DMS 273 (cell line): ENCODE results near the gene ACBD4.
A peak's percentile ranks its signal among the peaks of the same experiment; 100 is the strongest.

Source experiments
- DNase-seq: peaks from one replicate; lab custom pipeline; 2025; ENCODE audit not compliant: unreplicated experiment; lab: John Stamatoyannopoulos, UW

ACBD4 gene

DNA sequence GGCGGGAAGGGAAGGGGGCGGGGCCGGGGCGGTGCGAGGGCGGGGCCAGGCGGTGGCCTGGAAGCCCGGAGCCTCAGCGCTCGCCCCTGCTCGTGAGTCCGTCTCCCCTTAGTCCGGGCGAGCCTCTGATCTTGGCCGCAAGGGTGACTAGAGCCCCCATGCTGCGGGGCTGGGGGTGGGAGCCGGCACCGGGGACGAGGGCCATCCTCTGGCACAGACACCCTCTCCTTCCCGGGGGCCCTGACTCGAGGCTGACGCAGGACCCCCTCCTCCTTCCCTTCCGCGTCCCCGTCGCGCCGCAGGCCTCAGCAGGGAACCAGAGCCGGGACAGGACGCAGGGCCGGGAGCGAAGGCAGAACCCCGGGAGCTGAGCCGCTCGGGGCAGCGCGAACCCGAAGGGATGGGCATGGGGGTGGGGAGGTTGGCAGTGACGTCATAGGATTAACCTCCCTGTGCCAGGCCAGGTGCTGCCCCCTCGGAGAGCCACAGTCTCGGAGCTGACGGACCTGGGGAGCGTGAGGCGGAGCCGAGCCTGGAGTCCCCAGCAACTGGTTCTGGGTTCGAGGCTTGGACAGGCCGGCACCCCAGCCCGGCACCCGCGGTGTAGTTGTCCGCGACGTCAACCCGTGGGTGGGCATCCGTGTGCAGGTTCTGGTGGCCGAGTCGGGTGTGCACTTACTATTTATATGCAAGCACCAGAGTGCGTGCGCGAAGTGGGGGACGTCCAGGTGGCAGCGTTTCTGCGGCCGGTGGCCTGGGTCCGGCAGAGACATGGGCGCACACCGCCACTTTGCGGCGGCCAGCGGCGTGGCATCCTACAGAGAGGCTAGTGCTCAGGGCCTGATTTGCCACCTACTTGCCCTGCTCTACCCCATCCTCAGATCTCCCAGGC is 2.7 kb upstream of the ACBD4 start:
- DNase-seq: peak; percentile 88

DNA sequence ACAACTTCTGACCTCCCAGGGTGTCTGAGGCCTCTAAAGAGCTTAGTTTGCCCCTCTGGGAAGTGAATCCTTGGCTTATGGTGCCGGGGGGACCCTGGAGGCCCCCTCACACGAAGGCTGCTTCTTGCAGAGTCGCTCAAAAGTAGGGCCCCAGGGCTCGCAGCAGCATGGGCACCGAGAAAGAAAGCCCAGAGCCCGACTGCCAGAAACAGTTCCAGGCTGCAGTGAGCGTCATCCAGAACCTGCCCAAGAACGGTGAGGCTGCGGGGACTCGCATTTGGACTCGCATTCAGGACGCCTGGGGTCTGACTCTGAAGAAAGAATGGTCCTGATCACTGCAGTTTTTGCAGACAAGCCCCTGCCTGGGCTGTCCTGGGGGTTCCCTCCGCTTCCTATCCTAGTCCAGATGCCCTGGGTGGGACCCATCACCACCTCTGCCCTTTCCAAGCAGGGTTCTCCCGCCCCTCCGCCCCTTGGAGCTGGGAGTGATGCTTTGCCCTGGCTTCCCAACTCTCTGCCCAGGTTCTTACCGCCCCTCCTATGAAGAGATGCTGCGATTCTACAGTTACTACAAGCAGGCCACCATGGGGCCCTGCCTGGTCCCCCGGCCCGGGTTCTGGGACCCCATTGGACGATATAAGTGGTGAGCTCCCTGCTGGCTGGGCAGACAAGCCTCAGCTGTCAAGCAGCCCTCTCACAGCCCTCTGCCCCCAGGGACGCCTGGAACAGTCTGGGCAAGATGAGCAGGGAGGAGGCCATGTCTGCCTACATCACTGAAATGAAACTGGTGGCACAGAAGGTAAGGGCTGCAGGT is 698 bp downstream of the ACBD4 start:
- peak; percentile 56 for DNase-seq

DNA sequence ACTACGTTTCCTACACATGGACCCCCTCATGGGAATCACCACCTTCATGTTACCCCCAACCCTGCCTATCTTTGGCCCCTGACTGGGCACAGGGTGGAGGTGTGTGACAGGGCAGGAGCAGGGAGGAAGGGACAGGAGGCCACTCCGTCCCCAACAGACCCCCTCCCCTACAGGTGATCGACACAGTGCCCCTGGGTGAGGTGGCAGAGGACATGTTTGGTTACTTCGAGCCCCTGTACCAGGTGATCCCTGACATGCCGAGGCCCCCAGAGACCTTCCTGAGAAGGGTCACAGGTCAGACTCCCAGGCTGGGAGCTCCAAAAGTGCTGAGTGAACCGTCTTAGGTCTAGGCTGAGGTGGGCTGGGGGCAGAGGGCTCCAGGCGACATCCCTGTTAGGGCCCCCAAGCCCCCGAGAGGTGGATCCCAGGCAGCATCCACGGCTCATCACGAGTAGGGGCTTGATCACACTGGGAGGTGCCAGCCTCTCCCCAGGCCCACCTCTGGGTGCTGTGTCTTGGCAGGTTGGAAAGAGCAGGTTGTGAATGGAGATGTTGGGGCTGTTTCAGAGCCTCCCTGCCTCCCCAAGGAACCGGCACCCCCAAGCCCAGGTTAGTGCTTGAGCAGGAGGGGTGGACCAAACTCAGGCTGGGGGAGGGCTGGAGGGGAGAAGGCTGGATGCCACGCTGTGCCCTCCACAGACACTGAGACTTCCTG is 1.5 kb downstream of the ACBD4 start:
- DNase-seq: no peak

DNA sequence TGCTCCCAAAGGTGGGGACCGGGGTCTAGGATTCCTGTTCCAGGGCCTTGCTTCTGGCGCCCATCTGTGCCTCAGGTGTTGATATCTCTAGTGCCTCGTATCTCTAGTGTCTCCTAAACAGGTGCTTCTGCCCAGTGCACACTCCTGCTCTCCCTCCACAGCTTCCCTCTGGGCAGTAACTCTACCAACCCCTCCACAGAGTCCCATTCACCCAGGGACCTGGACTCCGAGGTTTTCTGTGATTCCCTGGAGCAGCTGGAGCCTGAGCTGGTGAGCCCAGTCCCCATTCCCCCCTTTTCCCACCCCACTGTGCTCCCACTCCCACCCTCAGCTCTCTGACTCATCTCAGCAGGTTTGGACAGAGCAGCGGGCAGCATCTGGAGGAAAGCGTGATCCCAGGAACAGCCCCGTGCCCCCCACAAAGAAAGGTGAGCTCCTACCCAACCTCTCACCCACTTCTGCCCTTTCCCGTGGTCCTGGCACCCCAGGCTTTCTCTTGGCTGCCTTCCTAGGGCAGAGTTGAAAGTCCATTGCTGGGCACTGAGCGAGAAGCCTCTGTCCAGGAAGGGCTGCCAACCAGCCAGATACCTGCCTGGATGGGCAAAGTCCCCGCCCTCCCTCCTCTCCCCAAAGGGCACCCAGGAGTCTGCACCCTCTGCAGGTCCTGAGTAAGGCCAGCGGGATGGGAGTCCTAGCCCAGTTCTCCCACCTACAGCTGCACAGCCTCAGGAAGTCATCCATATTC is 2.2 kb downstream of the ACBD4 start:
- no peak for DNase-seq

DNA sequence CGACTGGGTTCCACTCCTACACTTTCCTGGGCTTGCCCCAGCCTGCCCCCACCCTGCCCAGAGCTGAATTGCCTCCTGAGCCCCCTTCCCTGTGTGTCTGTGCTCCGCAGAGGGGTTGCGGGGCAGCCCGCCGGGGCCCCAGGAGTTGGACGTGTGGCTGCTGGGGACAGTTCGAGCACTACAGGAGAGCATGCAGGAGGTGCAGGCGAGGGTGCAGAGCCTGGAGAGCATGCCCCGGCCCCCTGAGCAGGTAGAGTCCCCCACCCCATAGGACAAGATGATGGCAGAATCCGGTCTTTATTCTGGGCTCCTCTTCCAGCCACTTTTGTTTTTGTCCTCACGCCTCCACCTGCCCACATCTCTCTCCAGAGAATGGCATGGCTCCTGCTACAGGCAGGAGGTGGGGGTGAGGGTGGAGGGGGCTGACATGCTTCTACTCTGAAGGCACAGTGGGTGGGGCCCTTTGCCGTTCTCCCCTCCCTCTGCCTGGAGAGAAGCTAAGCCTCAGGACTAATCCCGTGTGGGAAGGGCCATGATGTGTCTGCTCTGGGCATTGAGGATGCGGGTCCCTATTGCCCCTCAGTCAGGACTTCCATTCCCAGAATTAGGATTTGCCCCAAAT is 3.5 kb downstream of the ACBD4 start:
- DNase-seq: peak; percentile 43

DNA sequence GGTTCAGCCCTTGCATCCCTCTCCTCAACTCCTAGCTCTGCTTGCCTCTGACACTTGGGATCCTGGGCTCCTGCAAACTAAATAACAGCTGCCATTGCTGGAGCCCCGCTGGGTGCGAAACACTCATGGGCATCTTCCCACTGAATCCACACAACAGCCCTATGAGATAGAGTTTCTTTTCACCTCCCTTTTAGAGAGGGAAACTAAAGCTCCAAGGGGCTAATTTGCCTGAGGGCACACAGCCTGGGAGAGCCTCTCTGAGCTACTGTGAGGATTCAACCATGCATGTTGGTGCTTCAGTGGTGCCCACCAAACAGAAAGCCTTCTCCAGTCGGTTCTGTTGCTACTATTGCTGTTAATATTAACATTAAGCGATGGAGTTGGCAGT is 4.0 kb downstream of the ACBD4 start:
- no peak for DNase-seq

DNA sequence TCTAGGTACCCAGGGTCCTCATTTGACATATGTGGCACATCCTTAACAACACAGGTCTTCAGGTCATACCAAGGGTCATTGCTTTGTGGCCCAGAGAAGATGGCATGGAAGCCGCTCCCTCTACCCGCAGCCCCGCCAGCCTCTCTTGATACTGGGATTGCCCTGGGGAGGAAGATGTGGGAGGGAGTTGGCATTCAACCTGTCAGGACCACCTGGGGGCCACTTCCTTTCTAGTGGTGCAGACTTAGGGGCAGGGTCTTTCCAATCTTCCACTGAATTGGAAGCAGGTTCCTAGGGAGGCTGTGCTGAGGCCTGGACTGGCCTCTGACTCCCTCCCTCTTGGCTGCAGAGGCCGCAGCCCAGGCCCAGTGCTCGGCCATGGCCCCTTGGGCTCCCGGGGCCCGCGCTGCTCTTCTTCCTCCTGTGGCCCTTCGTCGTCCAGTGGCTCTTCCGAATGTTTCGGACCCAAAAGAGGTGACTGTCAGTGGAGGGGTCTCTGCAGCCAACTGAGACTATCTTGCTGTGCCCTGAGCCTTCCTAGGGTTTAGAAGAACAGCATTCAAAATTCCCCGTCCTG is 7.7 kb downstream of the ACBD4 start:
- no peak for DNase-seq

DNA sequence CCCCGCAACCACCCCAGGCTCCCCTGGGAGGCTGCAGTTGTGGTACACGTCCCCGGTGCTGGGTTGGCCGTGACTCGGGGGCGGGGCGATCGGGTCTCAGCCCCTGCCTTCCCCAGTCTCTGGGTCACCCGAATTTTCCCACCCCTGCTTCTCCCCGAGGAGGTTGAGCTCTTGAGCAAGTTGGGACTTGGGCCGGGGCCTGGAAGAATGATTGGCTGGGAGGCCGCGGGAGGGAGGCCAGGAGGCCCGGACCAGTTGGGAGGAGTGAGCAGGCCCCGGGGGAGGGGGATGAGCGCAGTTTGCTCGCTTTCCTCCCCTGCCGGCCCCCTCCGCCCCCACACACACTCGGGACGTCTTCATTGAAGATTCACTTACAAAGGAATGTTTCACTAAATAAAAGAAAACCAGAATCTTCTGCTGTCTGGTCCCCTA is 8.3 kb downstream of the ACBD4 start:
- DNase-seq: peak; percentile 54

DNA sequence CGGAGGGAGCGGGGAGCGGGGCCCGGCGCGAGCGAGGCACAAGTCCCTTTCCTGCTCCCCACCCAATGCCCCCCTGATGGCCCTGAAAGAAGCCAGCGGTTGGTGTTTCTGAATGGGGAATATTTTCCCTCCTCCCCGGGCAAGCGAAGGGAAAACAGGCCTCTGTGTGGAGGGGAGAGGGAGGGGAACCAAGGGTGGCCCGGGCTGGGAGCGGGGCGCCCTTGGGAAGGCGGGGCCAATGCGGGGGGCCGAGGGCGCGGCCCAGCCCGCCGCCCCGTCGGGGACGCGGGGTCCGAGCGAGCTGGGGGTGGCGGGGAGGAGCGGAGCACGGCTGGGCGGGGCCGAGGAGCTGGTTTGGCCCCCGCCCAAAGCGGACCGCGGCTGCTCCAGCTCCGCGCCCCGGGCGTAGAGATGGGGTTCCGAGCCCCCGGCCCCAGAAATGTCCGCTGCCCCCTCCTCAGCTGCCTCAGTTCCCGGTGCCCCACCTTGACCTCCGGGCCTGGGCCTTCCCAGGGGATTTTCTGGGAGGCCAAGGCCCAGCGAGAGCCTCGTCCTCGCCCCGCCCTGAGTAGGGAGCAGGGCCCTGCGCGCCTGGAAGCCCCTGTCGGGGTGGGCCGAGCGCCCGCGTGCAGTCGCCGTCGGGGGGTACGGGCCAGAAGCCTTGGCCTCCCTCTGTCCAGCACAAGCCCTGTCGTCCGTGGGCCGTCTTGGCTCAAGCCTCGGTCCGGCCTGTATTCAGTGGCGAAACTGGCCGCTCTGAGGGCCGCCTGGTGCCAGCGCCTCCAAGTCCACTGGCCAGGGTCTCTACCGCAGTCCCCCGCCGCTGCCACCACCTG is 8.9 kb downstream of the ACBD4 start:
- peak; percentile 54 for DNase-seq

DNA sequence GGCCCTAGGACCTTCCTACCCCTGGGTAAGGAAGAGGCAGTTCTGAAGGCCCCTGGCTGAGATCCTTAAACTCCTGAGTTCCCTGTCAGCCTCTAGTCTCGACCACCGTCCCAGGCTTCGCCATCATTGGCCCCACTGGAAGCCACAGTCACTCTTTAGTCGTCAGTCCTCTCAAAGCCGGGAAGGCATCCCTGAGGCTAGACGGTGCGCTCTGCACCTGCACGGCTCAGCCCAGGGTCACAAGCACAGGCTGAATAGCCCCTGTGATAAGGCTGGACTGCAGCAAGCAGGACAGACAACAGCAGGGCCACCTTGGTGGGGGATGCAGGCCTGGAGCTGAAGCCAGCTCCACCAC is 9.5 kb downstream of the ACBD4 start:
- DNase-seq: no peak

DNA sequence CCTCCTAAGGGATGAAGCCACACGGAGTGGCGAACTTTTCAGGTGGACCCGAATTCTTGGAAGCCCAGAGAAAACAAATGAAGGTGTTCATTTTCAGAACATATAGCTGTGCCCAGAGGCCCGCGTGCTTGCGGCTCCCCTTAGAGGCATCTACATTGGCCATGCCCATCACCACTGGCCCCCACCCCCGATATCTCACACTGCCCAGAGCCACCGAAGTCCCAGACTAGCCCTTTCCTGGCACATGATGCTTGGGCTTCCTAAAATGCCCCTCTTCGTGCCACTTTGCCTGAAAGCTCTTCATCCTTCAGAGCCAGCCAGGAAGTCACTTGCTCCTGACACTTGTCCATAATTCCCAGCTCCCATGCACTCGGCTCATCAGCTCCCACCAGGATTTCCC is 10.7 kb downstream of the ACBD4 start:
- no peak for DNase-seq

DNA sequence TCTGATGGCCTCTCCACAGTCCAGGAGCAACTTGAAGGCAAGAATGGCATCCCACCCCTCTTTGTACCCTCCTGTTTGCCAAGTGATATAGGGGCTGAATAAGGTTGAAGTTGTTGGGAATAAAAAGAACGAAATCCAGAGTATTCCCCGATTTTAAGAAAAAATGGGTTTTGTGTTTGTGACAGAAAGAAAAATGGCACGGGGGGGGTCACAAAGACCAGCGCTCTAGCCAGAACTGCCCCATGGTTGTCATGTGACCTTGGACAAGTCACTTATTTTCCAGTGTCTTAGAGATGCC is 11.1 kb downstream of the ACBD4 start:
- no peak for DNase-seq

DNA sequence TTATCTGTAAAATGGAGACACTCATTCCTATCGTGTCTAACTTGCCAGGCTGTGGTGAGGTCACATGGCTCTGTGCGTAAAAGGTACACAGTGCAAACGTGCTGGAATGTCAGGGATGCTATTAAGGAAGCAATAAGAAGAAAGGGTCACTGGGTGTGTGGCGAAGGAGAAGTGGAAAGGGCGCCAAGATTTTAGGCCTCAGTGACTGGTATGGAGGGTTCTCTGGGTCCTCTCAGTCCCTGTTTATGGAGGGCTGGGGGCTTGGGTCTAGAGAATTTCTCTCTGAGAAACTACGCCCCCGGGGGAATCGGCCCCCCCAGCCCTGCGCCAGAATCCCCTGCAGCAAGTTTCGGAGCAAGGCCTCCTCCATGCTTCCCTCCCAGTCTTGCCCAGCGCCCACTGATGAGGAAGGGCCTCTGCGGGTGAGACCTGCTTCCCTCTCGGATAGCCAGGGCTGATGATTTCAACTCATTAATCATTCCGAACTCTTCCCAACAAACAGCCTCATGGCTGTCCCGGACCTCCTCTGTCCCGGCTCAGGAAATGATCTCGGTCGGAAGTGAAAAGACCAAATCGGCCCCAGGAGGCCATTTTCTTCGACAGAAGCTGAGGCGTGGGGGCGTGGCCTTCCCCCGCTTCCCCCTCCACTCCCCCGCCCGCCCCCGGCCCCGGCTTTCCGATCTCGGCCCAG is 11.5 kb downstream of the ACBD4 start:
- DNase-seq: peak; percentile 94

DNA sequence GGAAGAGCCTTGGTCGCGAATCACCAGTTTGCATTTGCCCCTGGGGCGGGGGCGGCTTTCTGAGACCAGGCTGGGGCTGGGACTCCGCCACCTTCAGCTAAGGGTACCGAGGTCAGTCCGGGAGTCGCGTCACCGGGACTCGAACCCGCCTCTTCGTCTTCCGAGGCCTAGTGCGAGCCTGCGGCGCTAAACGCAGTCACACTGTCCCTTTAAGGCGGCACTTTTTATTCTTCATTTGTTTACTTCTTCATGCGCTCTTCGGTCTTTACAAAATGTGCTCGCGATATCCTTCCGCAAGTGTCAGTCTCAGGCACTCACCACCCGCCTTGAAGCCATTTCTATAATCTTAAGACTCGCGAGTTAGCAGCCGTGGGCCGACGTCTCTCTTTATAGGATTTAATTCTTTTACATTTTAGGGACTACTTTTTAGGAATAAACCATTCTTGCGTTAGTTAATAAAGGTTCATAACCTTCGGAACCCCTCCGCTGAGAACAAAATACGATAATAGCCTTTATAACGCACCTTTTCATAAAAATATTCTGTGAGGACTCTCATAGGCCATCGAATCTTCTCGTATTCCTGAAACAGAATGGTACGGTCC is 12.2 kb downstream of the ACBD4 start:
- DNase-seq: peak; percentile 96

DNA sequence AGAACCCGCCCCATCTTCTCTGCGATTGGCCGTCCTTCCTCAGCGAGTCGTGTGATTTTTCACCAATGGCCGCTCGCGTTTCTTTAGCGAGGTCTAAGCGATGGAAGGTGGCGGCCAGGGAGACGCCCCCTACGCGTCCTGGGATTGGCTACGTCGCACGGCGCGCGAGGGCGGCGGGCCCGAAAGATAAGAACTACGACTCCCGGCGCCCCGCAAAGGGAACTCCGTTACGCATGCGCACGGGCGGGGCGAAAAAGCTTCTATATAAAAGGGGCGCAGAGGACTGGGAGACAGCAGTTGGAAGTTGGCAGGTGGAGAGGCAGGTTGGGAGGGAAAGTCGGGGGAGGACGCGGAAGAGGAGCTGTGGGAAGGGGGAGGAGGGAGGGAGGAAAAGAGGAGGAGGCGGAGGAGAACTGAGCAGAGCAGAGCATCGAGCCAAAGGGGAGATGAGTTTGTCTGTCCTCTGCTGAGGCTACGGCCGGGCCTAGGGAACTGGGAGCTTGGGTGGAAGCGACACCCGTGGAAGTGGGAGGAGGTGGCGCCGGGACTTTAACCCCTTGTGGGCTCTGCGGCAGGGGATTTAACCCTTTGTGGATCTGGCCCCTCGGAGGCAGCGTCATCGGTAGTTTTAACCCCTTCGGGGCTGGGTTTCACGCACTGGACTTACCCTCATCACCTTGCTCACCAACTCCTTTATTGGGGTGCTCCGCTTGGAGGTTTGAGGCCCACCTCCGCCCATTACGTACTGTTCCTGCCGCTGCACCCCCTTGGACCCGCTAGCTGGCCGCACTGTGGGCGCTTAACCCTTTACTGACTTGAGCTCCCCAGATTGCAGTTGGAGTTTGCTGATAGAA is 12.9 kb downstream of the ACBD4 start, which contains the start of gene HEXIM1:
Gene HEXIM1 (plus strand): TSS at position 293 of the 854 bp plus-strand sequence. CDS start 716 bp downstream, outside the sequence.
- DNase-seq: peak; percentile 100

DNA sequence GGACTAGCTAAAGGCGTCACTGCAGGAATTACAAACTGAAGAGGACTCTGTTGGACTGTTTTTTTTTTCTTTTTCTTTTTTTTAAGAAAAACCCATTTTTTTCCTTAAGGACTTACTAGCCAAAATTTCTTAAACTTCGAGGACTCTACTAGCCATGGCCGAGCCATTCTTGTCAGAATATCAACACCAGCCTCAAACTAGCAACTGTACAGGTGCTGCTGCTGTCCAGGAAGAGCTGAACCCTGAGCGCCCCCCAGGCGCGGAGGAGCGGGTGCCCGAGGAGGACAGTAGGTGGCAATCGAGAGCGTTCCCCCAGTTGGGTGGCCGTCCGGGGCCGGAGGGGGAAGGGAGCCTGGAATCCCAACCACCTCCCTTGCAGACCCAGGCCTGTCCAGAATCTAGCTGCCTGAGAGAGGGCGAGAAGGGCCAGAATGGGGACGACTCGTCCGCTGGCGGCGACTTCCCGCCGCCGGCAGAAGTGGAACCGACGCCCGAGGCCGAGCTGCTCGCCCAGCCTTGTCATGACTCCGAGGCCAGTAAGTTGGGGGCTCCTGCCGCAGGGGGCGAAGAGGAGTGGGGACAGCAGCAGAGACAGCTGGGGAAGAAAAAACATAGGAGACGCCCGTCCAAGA is 13.7 kb downstream of the ACBD4 start:
- peak; percentile 92 for DNase-seq
